PC-3 (cell line): ENCODE measurements around the gene ETS1. TPM values are rescaled to one million over a fixed set of nuclear protein-coding genes. Genes with fewer than 3 reads are reported as not detected.

ENCODE experiments used
- ATAC-seq: fragments of 200-7000 bp; cut with Tn5 transposase; 2 replicates; pipeline ENCODE4 v1.9.1; 2020; ENCODE audit warnings: mild to moderate bottlenecking, moderate library complexity
- BruUV-seq: library from RNA; stranded (reverse); fragments of 400-500 nt; replicated peaks from 2 replicates; lab custom pipeline; 2021; lab: Mats Ljungman, UMichigan
- CTCF ChIA-PET: fragments of 300-600 bp; sonication (Branson Sonifier 250); formaldehyde crosslinking; loops from one replicate; lab custom pipeline; 2022; ENCODE audit warnings: antibody characterized with exemption; lab: Charles Lee
- POLR2A ChIA-PET: fragments of 300-600 bp; sonication (Branson Sonifier 250); formaldehyde crosslinking; loops from one replicate; lab custom pipeline; 2022; ENCODE audit warnings: antibody characterized with exemption; ENCODE audit not compliant: unreplicated experiment; lab: Charles Lee
- DNase-seq: peaks from one replicate; pipeline ENCODE4 v3.0.0-alpha.2; 2015
- H2AFZ ChIP-seq: fragments of 300-600 bp; sonication (generic); 2 replicates; pipeline ENCODE4 v1.6.0; 2016; ENCODE audit warnings: antibody characterized with exemption, low read length
- H3F3A ChIP-seq: fragments of 300-600 bp; sonication (generic); one replicate; pipeline ENCODE4 v1.6.0; 2017; ENCODE audit warnings: antibody characterized with exemption, low read length, control low read depth, mild to moderate bottlenecking; ENCODE audit not compliant: unreplicated experiment
- H3K27ac ChIP-seq: fragments of 300-600 bp; sonication (generic); 2 replicates; pipeline ENCODE4 v1.5.1; 2016; ENCODE audit warnings: mild to moderate bottlenecking, low read length
- H3K27me3 ChIP-seq: fragments of 300-600 bp; sonication (generic); 2 replicates; pipeline ENCODE4 v1.6.1; 2016; ENCODE audit warnings: low read length, mixed read lengths
- H3K36me3 ChIP-seq: fragments of 300-600 bp; sonication (generic); 2 replicates; pipeline ENCODE4 v1.6.1; 2016; ENCODE audit warnings: low read depth, mixed run types, low read length, mixed read lengths
- H3K4me1 ChIP-seq: fragments of 300-600 bp; sonication (generic); 2 replicates; pipeline ENCODE4 v1.5.1; 2016; ENCODE audit warnings: low read length; ENCODE audit not compliant: insufficient read depth
- H3K4me2 ChIP-seq: fragments of 300-600 bp; sonication (generic); 2 replicates; pipeline ENCODE4 v1.6.0; 2016; ENCODE audit warnings: low read length
- H3K4me3 ChIP-seq: fragments of 300-600 bp; sonication (generic); 2 replicates; pipeline ENCODE4 v1.5.1; 2016; ENCODE audit warnings: mild to moderate bottlenecking, low read length, mixed read lengths
- H3K79me2 ChIP-seq: fragments of 300-600 bp; sonication (generic); 2 replicates; pipeline ENCODE4 v1.6.1; 2017; ENCODE audit warnings: low read length, mixed read lengths
- H3K9ac ChIP-seq: fragments of 300-600 bp; sonication (generic); 2 replicates; pipeline ENCODE4 v1.6.0; 2016; ENCODE audit warnings: mild to moderate bottlenecking, low read length
- H3K9me2 ChIP-seq: fragments of 300-600 bp; sonication (generic); replicated peaks from 2 replicates; pipeline ENCODE4 v1.6.1; 2016; ENCODE audit warnings: mixed run types, low read length, mixed read lengths
- H3K9me3 ChIP-seq: fragments of 300-600 bp; sonication (generic); 2 replicates; pipeline ENCODE4 v1.6.1; 2016; ENCODE audit warnings: low read length, mixed read lengths
- H4K20me1 ChIP-seq: fragments of 300-600 bp; sonication (generic); 2 replicates; pipeline ENCODE4 v1.6.1; 2016; ENCODE audit warnings: low read length, mixed read lengths
- CTCF ChIP-seq: fragments of 300-600 bp; sonication (generic); conservative IDR thresholded peaks from 2 replicates; pipeline ENCODE4 v1.5.1; 2017; ENCODE audit warnings: antibody characterized with exemption, low read depth, mild to moderate bottlenecking, low read length
- EZH2 ChIP-seq: fragments of 300-600 bp; sonication (generic); IDR thresholded peaks from one replicate; pipeline ENCODE4 v1.6.1; 2017; ENCODE audit warnings: antibody characterized with exemption, mild to moderate bottlenecking, low read length; ENCODE audit not compliant: unreplicated experiment
- EZH2phosphoT487 ChIP-seq: fragments of 300-600 bp; sonication (generic); IDR thresholded peaks from 2 replicates; pipeline ENCODE4 v1.6.1; 2018; ENCODE audit warnings: mild to moderate bottlenecking, antibody characterized with exemption, low read length, borderline replicate concordance
- intact Hi-C: fragments of 100-400 bp; cut with micrococcal nuclease; formaldehyde crosslinking; loops from 2 replicates; pipeline ENCODE4 v1.9.0; 2023
- total RNA-seq: library from RNA; depleted of rRNA; stranded (reverse); fragments of >200 nt; gene quantifications from 2 replicates; pipeline ENCODE4 v1.2.3, GENCODE V29; 2014

The ETS1 gene
- total RNA-seq, 1 experiment from 2014 or later, result 52.0 TPM

GRCh38 chr11:128527046-128527445 is 60.3 kb downstream of the ETS1 start:
- TF ChIP-seq EZH2, result no peak
- TF ChIP-seq CTCF, result no peak
- no peak for TF ChIP-seq EZH2phosphoT487

GRCh38 chr11:128525411-128526243 is 61.7 kb downstream of the ETS1 start:
- Histone ChIP-seq H3F3A (no peaks in the 10 kb centered on the region), H3K9me2 (no peaks in the 10 kb centered on the region), H2AFZ (0 out of 2 replicates have a peak overlapping the region, but pooled peaks have one; percentile 2), H3K27ac (peak overlapping the region; percentile 47), H3K4me3 (peak overlapping the region; percentile 10; the same call in 1 of the 2 replicates), H4K20me1 (peaks cover 8% of the 10 kb centered on the region), H3K4me2 (peak overlapping the region; percentile 57), H3K9me3 (no peaks in the 10 kb centered on the region), H3K36me3 (no peaks in the 10 kb centered on the region), H3K9ac (peak overlapping the region; percentile 1; the same call in 1 of the 2 replicates), H3K79me2 (peaks cover 15% of the 10 kb centered on the region), H3K4me1 (peaks cover 56% of the 10 kb centered on the region), H3K27me3 (no peaks in the 10 kb centered on the region)
- CTCF ChIA-PET, result interaction anchor here (0.6 to 0.7 kb wide), 2 partner anchors 28 to 81 kb away, joined by 5 to 18 read pairs; no protein-coding TSS in a partner anchor
- POLR2A ChIA-PET, result interaction anchor here (0.6 to 0.7 kb wide), 3 partner anchors 19 to 221 kb away, joined by 3 to 12 read pairs (median 10); no protein-coding TSS in a partner anchor
- intact Hi-C loops, result no loop called here
- no TSS peak for BruUV-seq
- TF ChIP-seq CTCF (no peak), EZH2 (no peak), EZH2phosphoT487 (no peak)
- ATAC-seq (no peak), DNase-seq (peak; percentile 86)

More at GRCh38 chr11:128527046-128527445, 60.3 kb downstream of the ETS1 start:
- H3K79me2 ChIP-seq, result peaks cover under 1% of the 10 kb centered on the region
- no peaks in the 10 kb centered on the region for H3K36me3 ChIP-seq
- no peaks in the 10 kb centered on the region for H3K9me3 ChIP-seq
- no peak overlapping the region for H3K4me2 ChIP-seq
- H3K9ac ChIP-seq, result no peak overlapping the region
- no TSS peak for BruUV-seq
- intact Hi-C loops, result no loop called here
- no peaks in the 10 kb centered on the region for H4K20me1 ChIP-seq
- H3K27me3 ChIP-seq, result no peaks in the 10 kb centered on the region
- no peak overlapping the region for H3K4me3 ChIP-seq
- CTCF ChIA-PET, result no interaction called here
- H3K4me1 ChIP-seq, result peaks cover 56% of the 10 kb centered on the region
- no peak overlapping the region for H3K27ac ChIP-seq
- H2AFZ ChIP-seq, result no peak overlapping the region
- POLR2A ChIA-PET, result no interaction called here
- no peaks in the 10 kb centered on the region for H3K9me2 ChIP-seq
- no peak for ATAC-seq
- H3F3A ChIP-seq, result no peaks in the 10 kb centered on the region
- DNase-seq, result no peak
